HCT116 (cell line): ENCODE measurements around the gene CYP2D6. TPM values are rescaled to one million over a fixed set of nuclear protein-coding genes. Genes with fewer than 3 reads are reported as not detected.

ENCODE experiments used
- ATAC-seq: fragments of 200-7000 bp; cut with Tn5 transposase; 2 replicates; pipeline ENCODE4 v1.9.1; 2020; ENCODE audit warnings: mild to moderate bottlenecking, moderate library complexity
- BruUV-seq: library from RNA; stranded (reverse); fragments of 400-500 nt; replicated peaks from 2 replicates; lab custom pipeline; 2021; lab: Mats Ljungman, UMichigan
- CTCF ChIA-PET: fragments of 300-600 bp; sonication (Branson Sonifier 250); formaldehyde crosslinking; loops from one replicate; lab custom pipeline; 2021; ENCODE audit warnings: antibody characterized with exemption; lab: Charles Lee
- POLR2A ChIA-PET: fragments of 300-600, 350-600 bp; sonication (Branson Sonifier 250); formaldehyde crosslinking; loops from one replicate; lab custom pipeline; 2021; ENCODE audit warnings: antibody characterized with exemption; lab: Charles Lee
- RAD21 ChIA-PET, 2 experiments: fragments of 300-600 bp; sonication (Branson Sonifier 250); formaldehyde crosslinking; loops; one replicate each; lab custom pipeline; 2023; ENCODE audit warnings: low total read pairs in 2 of 2; ENCODE audit not compliant: uncharacterized antibody in 2 of 2, unreplicated experiment in 2 of 2, low non-redundant PET in 1 of 2; lab: Charles Lee
- DNase-seq: peaks from one replicate; pipeline ENCODE4 v3.0.0-alpha.2; 2010; ENCODE audit warnings: low read depth, low spot score
- H2AFZ ChIP-seq: fragments of 200-600 bp; shearing (Covaris generic), sonication (generic); 2 replicates; pipeline ENCODE4 v1.6.1; 2017; ENCODE audit warnings: low read depth, mixed run types, mixed read lengths, antibody characterized with exemption, low read length; ENCODE audit not compliant: poor library complexity, severe bottlenecking
- H3K27ac ChIP-seq: 2 replicates; pipeline ENCODE4 v1.5.1; 2012; ENCODE audit warnings: low read depth, low read length
- H3K27me3 ChIP-seq: fragments of 200-600 bp; sonication (generic); 2 replicates; pipeline ENCODE4 v1.6.1; 2016; ENCODE audit warnings: mixed run types, low read length, mixed read lengths; ENCODE audit not compliant: insufficient read depth
- H3K36me3 ChIP-seq, 2 experiments: fragments of 200-500 bp in 1 of 2; fragments of 200-600 bp in 1 of 2; sonication (Bioruptor generic) in 1 of 2; sonication (generic) in 1 of 2; 2 replicates each; pipeline versions ENCODE4 v1.5.1 to v1.6.1; 2014 to 2016; ENCODE audit warnings: low read length in 2 of 2, inconsistent platforms in 1 of 2, mixed read lengths in 1 of 2, mixed run types in 1 of 2; ENCODE audit not compliant: insufficient read depth in 2 of 2, control insufficient read depth in 1 of 2
- H3K4me1 ChIP-seq, 2 experiments: fragments of 200-600 bp in 1 of 2; sonication (generic) in 1 of 2; 2 replicates each; pipeline versions ENCODE4 v1.5.1 to v1.6.1; 2012 to 2017; ENCODE audit warnings: low read length in 2 of 2, inconsistent platforms in 1 of 2, mild to moderate bottlenecking in 1 of 2, mixed read lengths in 1 of 2, mixed run types in 1 of 2, moderate library complexity in 1 of 2; ENCODE audit not compliant: insufficient read depth in 2 of 2, control insufficient read depth in 1 of 2
- H3K4me2 ChIP-seq: fragments of 200-600 bp; sonication (generic); 2 replicates; pipeline ENCODE4 v1.6.1; 2017; ENCODE audit warnings: mixed run types, low read length, mixed read lengths
- H3K4me3 ChIP-seq, 2 experiments: fragments of 200-600 bp in 1 of 2; sonication (generic) in 1 of 2; replicated peaks in 1 of 2; 2 replicates each; pipeline ENCODE4 v1.5.1; 2011 to 2016; ENCODE audit warnings: low read length in 2 of 2, control low read depth in 1 of 2, low read depth in 1 of 2, mild to moderate bottlenecking in 1 of 2, mixed read lengths in 1 of 2, mixed run types in 1 of 2
- H3K79me2 ChIP-seq: fragments of 200-600 bp; sonication (generic); 2 replicates; pipeline ENCODE4 v1.6.1; 2017; ENCODE audit warnings: mild to moderate bottlenecking, mixed run types, low read length, moderate library complexity, mixed read lengths; ENCODE audit not compliant: insufficient read depth
- H3K9ac ChIP-seq: fragments of 200-600 bp; sonication (generic); 2 replicates; pipeline ENCODE4 v1.6.1; 2016; ENCODE audit warnings: low read length, mixed read lengths
- H3K9me2 ChIP-seq: fragments of 200-600 bp; sonication (generic), shearing (Covaris generic); 2 replicates; pipeline ENCODE4 v1.6.1; 2017; ENCODE audit warnings: mixed run types, mild to moderate bottlenecking, moderate library complexity; ENCODE audit not compliant: insufficient read depth
- H3K9me3 ChIP-seq, 2 experiments: fragments of 200-500 bp in 1 of 2; fragments of 200-600 bp in 1 of 2; sonication (Bioruptor generic) in 1 of 2; sonication (generic) in 1 of 2; 2 replicates each; pipeline ENCODE4 v1.6.1; 2014 to 2017; ENCODE audit warnings: low read length in 2 of 2, mixed read lengths in 2 of 2, inconsistent platforms in 1 of 2, low read depth in 1 of 2, mild to moderate bottlenecking in 1 of 2, mixed run types in 1 of 2, moderate library complexity in 1 of 2; ENCODE audit not compliant: control insufficient read depth in 1 of 2, insufficient read depth in 1 of 2
- H4K20me1 ChIP-seq: fragments of 200-600 bp; sonication (generic), shearing (Covaris generic); 2 replicates; pipeline ENCODE4 v1.6.1; 2017; ENCODE audit warnings: mixed run types, mild to moderate bottlenecking, moderate library complexity; ENCODE audit not compliant: insufficient read depth
- ATF3 ChIP-seq: IDR thresholded peaks from 2 replicates; pipeline ENCODE4 v1.6.1; 2012
- CBX3 ChIP-seq: IDR thresholded peaks from 2 replicates; pipeline ENCODE4 v1.6.1; 2012; ENCODE audit warnings: low read depth
- CEBPB ChIP-seq: IDR thresholded peaks from 2 replicates; pipeline ENCODE4 v1.6.1; 2012; ENCODE audit warnings: low read depth
- CTCF ChIP-seq, 3 experiments: fragments of 200-600 bp in 1 of 3; sonication (generic) in 1 of 3; IDR thresholded peaks in 2 of 3; conservative IDR thresholded peaks in 1 of 3; 2 replicates each; pipeline ENCODE4 v1.5.1; 2012 to 2017; ENCODE audit warnings: low read depth in 2 of 3, low read length in 2 of 3, antibody characterized with exemption in 1 of 3, borderline replicate concordance in 1 of 3, control low read depth in 1 of 3, mild to moderate bottlenecking in 1 of 3, mixed read lengths in 1 of 3, mixed run types in 1 of 3, moderate library complexity in 1 of 3; ENCODE audit not compliant: insufficient read depth in 1 of 3
- EGR1 ChIP-seq: IDR thresholded peaks from 2 replicates; pipeline ENCODE4 v1.6.1; 2012; ENCODE audit warnings: low read depth
- JUND ChIP-seq: IDR thresholded peaks from 2 replicates; pipeline ENCODE4 v1.6.1; 2012
- MAX ChIP-seq: IDR thresholded peaks from 2 replicates; pipeline ENCODE4 v1.6.1; 2012
- POLR2A ChIP-seq: IDR thresholded peaks from 2 replicates; pipeline ENCODE4 v1.7.0; 2011; ENCODE audit warnings: borderline replicate concordance; ENCODE audit not compliant: insufficient read depth, insufficient read length; ENCODE audit errors: extremely low read depth
- POLR2AphosphoS5 ChIP-seq: IDR thresholded peaks from 2 replicates; pipeline ENCODE4 v1.6.1; 2011; ENCODE audit warnings: mild to moderate bottlenecking, low read depth, low read length, moderate library complexity
- RAD21 ChIP-seq: IDR thresholded peaks from 2 replicates; pipeline ENCODE4 v1.6.1; 2012; ENCODE audit warnings: low read depth, mild to moderate bottlenecking
- REST ChIP-seq: IDR thresholded peaks from 2 replicates; pipeline ENCODE4 v1.6.1; 2012; ENCODE audit warnings: low read depth
- SIN3A ChIP-seq: IDR thresholded peaks from 2 replicates; pipeline ENCODE4 v1.6.1; 2012; ENCODE audit warnings: low read depth
- SP1 ChIP-seq: IDR thresholded peaks from 2 replicates; pipeline ENCODE4 v1.6.1; 2012; ENCODE audit warnings: low read depth
- SRF ChIP-seq: IDR thresholded peaks from 2 replicates; pipeline ENCODE4 v1.6.1; 2012; ENCODE audit warnings: low read depth
- YY1 ChIP-seq: IDR thresholded peaks from 2 replicates; pipeline ENCODE4 v1.6.1; 2011; ENCODE audit warnings: low read length, low read depth, moderate library complexity, mild to moderate bottlenecking; ENCODE audit not compliant: insufficient replicate concordance; ENCODE audit errors: extremely low read depth
- ZBTB33 ChIP-seq: IDR thresholded peaks from 2 replicates; pipeline ENCODE4 v1.6.1; 2011; ENCODE audit warnings: mild to moderate bottlenecking, low read length, moderate library complexity; ENCODE audit not compliant: insufficient replicate concordance; ENCODE audit errors: extremely low read depth
- ZFX ChIP-seq: fragments of 450-650 bp; IDR thresholded peaks from 2 replicates; pipeline ENCODE4 v1.6.1; 2017
- ZNF274 ChIP-seq: fragments of 200-500 bp; sonication (Bioruptor generic); IDR thresholded peaks from 2 replicates; pipeline ENCODE4 v1.6.1; 2014; ENCODE audit warnings: mild to moderate bottlenecking, low read depth, low read length, inconsistent platforms
- intact Hi-C: fragments of 100-400 bp; cut with micrococcal nuclease; formaldehyde crosslinking; loops from 2 replicates; pipeline ENCODE4 v1.10.0; 2022
- total RNA-seq: library from RNA; stranded (reverse); gene quantifications from one replicate; pipeline ENCODE4 v1.2.1, GENCODE V29; 2021; ENCODE audit not compliant: unreplicated experiment

Gene CYP2D6
- total RNA-seq, 1 experiment from 2014 or later, result 1.9 TPM

- Histone ChIP-seq H3K79me2 (peaks cover 3% of the 10 kb centered on the region), H3K36me3 (peaks cover 0 to 5% of the 10 kb centered on the region in 2 experiments; a peak in 1 of 4 replicates), H3K27me3 (no peaks in the 10 kb centered on the region), H3K4me1 (peaks cover 12 to 19% of the 10 kb centered on the region in 2 experiments), H3K4me2 (peak within 1 kb of the TSS; percentile 87), H3K9me2 (no peaks in the 10 kb centered on the region), H3K9ac (peak within 1 kb of the TSS; percentile 70), H3K4me3 (peak within 1 kb of the TSS; percentile 68 to 69), H4K20me1 (no peaks in the 10 kb centered on the region), H3K9me3 (no peaks in the 10 kb centered on the region), H2AFZ (no peak within 1 kb of the TSS), H3K27ac (peak within 1 kb of the TSS; percentile 73)
- DNase-seq (peak; percentile 97), ATAC-seq (peak; percentile 93)
- ChIA-PET CTCF (interaction anchor here (1.0 to 1.6 kb wide), 4 partner anchors 9 to 382 kb away, joined by 3 to 7 read pairs (median 3); partner anchors contain the start of genes NAGA and NDUFA6), POLR2A (interaction anchor here (0.6 to 3.8 kb wide), 5 partner anchors 8 to 290 kb away, joined by 3 to 27 read pairs (median 4); partner anchors contain the start of genes NAGA and NDUFA6), RAD21 (no interaction called here)
- TSS peak; percentile 63 for BruUV-seq
- intact Hi-C loops, result no loop called here
- TF ChIP-seq ZFX (peak; percentile 82), SP1 (peak; percentile 95), POLR2AphosphoS5 (peak; percentile 87), CBX3 (no peak), SRF (no peak), SIN3A (peak; percentile 45), RAD21 (no peak), MAX (peak; percentile 95), POLR2A (peak; percentile 67), EGR1 (peak; percentile 49; the same call in 1 of the 2 replicates), JUND (no peak), REST (no peak), ATF3 (no peak), CEBPB (no peak), ZBTB33 (peak; percentile 93), CTCF (IDR thresholded peaks at IDR 0.05 in 2 of 3, conservative IDR thresholded peaks at IDR 0.05 in 1 of 3; ENCODE audit: borderline replicate concordance in 1 of 3, insufficient read depth in 1 of 3, low read depth in 2 of 3, low read length in 2 of 3) (no peak), ZNF274 (no peak), YY1 (peak; percentile 88)
These were observed 51.0 kb downstream of the CYP2D6 start, which contains the start of gene SMDT1 for GRCh38 chr22:42079319-42080251. Gene SMDT1, plus strand, starts transcription at chr22:42079700. Its CDS starts 69 bp downstream, at chr22:42079769.
